Activated CD4-positive, alpha-beta memory T cell treated with anti-CD3 and anti-CD28 coated beads for 36 hours (primary cell): Measurements from ENCODE around the gene KCNJ10. TPM values are rescaled to one million over a fixed set of nuclear protein-coding genes. Genes with fewer than 3 reads are reported as not detected.

Experiments used
- CTCF ChIA-PET: fragments of 350-600 bp; sonication (Branson Sonifier 250); formaldehyde crosslinking; loops from one replicate; lab custom pipeline; 2021; ENCODE audit warnings: antibody characterized with exemption, inconsistent platforms; lab: Charles Lee
- POLR2A ChIA-PET: fragments of 350-600 bp; sonication (Branson Sonifier 250); formaldehyde crosslinking; loops from one replicate; lab custom pipeline; 2021; ENCODE audit warnings: antibody characterized with exemption; lab: Charles Lee
- DNase-seq: peaks from one replicate; pipeline ENCODE4 v3.0.0-alpha.2; 2020
- H3K27ac Mint-ChIP-seq: one replicate; pipeline ENCODE4 v1.8.0; 2021; ENCODE audit warnings: mixed read lengths
- H3K27me3 Mint-ChIP-seq: one replicate; pipeline ENCODE4 v1.8.0; 2021; ENCODE audit warnings: mixed read lengths
- H3K36me3 Mint-ChIP-seq: one replicate; pipeline ENCODE4 v1.8.0; 2021; ENCODE audit warnings: mixed read lengths
- H3K4me1 Mint-ChIP-seq: one replicate; pipeline ENCODE4 v1.8.0; 2021; ENCODE audit warnings: low read depth, mixed read lengths
- H3K4me3 Mint-ChIP-seq: one replicate; pipeline ENCODE4 v1.8.0; 2021; ENCODE audit warnings: mild to moderate bottlenecking, mixed read lengths
- H3K9me3 Mint-ChIP-seq: one replicate; pipeline ENCODE4 v1.8.0; 2021; ENCODE audit warnings: mixed read lengths
- intact Hi-C: fragments of 100-400 bp; cut with micrococcal nuclease; formaldehyde crosslinking; loops from one replicate; pipeline ENCODE4 v1.15.1; 2023
- total RNA-seq, 2 experiments: library from RNA; stranded (reverse); gene quantifications; one replicate each; pipeline ENCODE4 v1.2.3, GENCODE V29; 2021

Gene KCNJ10
- total RNA-seq, 2 experiments from 2014 or later: not detected

- H3K9me3 Mint-ChIP-seq: no peaks in the 10 kb centered on the region
- intact Hi-C loops: loop anchor here (1.0 to 5.0 kb wide), 5 partner anchors 13 to 176 kb away; partner anchors contain the start of genes DCAF8, PEA15 and PIGM
These were observed 28.2 kb upstream of the KCNJ10 start, which contains the start of gene IGSF8 for GRCh38 chr1:160097911-160098851. IGSF8 (minus strand) TSS chr1:160098619; CDS start chr1:160098472, 147 bp downstream.

GRCh38 chr1:160097151-160097910 lies 27.4 kb upstream of the KCNJ10 start:
- ChIA-PET CTCF (interaction anchor here (0.8 to 6.7 kb wide), 7 partner anchors 13 to 194 kb away, joined by 3 to 101 read pairs (median 10); partner anchors contain the start of gene KCNJ9), POLR2A (interaction anchor here (1.2 to 1.4 kb wide), 3 partner anchors 109 to 173 kb away, joined by 3 to 4 read pairs (median 3); partner anchors contain the start of genes DCAF8 and TAGLN2)
- Mint-ChIP-seq H3K27ac (peak overlapping the region; percentile 59), H3K36me3 (no peaks in the 10 kb centered on the region), H3K9me3 (no peaks in the 10 kb centered on the region), H3K4me3 (peak overlapping the region; percentile 76), H3K27me3 (no peaks in the 10 kb centered on the region), H3K4me1 (peaks cover 37% of the 10 kb centered on the region)
- peak; percentile 73 for DNase-seq
- intact Hi-C loops: loop anchor here (1.0 to 5.0 kb wide), 3 partner anchors 12 to 175 kb away; partner anchors contain the start of gene PEA15

More at GRCh38 chr1:160097911-160098851, 28.2 kb upstream of the KCNJ10 start, which contains the start of gene IGSF8:
- peak; percentile 96 for DNase-seq
- peak within 1 kb of the TSS; percentile 76 for H3K27ac Mint-ChIP-seq
- POLR2A ChIA-PET: interaction anchor here (0.7 to 1.4 kb wide), 4 partner anchors 108 to 173 kb away, joined by 3 to 4 read pairs (median 3); partner anchors contain the start of genes DCAF8 and TAGLN2
- no peaks in the 10 kb centered on the region for H3K36me3 Mint-ChIP-seq
- H3K27me3 Mint-ChIP-seq: no peaks in the 10 kb centered on the region
- CTCF ChIA-PET: interaction anchor here (0.7 to 6.7 kb wide), 9 partner anchors 10 to 194 kb away, joined by 3 to 101 read pairs (median 3); partner anchors contain the start of gene KCNJ9
- H3K4me1 Mint-ChIP-seq: peaks cover 37% of the 10 kb centered on the region
- H3K4me3 Mint-ChIP-seq: peak within 1 kb of the TSS; percentile 76

- Mint-ChIP-seq H3K27me3 (no peaks in the 10 kb centered on the region), H3K9me3 (no peaks in the 10 kb centered on the region), H3K36me3 (peaks cover 3% of the 10 kb centered on the region), H3K27ac (no peak overlapping the region), H3K4me1 (peaks cover 35% of the 10 kb centered on the region), H3K4me3 (peak overlapping the region; percentile 76)
- CTCF ChIA-PET: interaction anchor here (1.3 to 6.7 kb wide), 4 partner anchors 12 to 195 kb away, joined by 3 to 101 read pairs (median 12); partner anchors contain the start of gene KCNJ9
- POLR2A ChIA-PET: interaction anchor here (1.1 to 1.2 kb wide), 2 partner anchors 166 to 172 kb away, joined by 3 read pairs; partner anchors contain the start of genes DCAF8 and TAGLN2
- intact Hi-C loops: loop anchor here (1.0 to 5.0 kb wide), 3 partner anchors 11 to 174 kb away; partner anchors contain the start of gene PEA15
- DNase-seq: peak; percentile 38
These were observed 26.5 kb upstream of the KCNJ10 start for GRCh38 chr1:160096274-160097116.

- Mint-ChIP-seq H3K9me3 (no peaks in the 10 kb centered on the region), H3K4me1 (peaks cover 28% of the 10 kb centered on the region), H3K27me3 (no peaks in the 10 kb centered on the region), H3K27ac (no peak overlapping the region), H3K36me3 (peaks cover 3% of the 10 kb centered on the region), H3K4me3 (no peak overlapping the region)
- CTCF ChIA-PET: interaction anchor here (1.1 to 6.7 kb wide), 4 partner anchors 11 to 196 kb away, joined by 3 to 101 read pairs (median 8); partner anchors contain the start of gene KCNJ9
- intact Hi-C loops: loop anchor here (5.0 kb wide), 2 partner anchors 112 to 173 kb away; partner anchors contain the start of gene PEA15
- POLR2A ChIA-PET: interaction anchor here (0.9 to 1.1 kb wide), 2 partner anchors 8 to 167 kb away, joined by 3 read pairs; partner anchors contain the start of gene DCAF8
- no peak for DNase-seq
These were observed 25.6 kb upstream of the KCNJ10 start for GRCh38 chr1:160095382-160096105.

- Mint-ChIP-seq H3K36me3 (peaks cover 3% of the 10 kb centered on the region), H3K27ac (no peak overlapping the region), H3K27me3 (no peaks in the 10 kb centered on the region), H3K9me3 (no peaks in the 10 kb centered on the region), H3K4me1 (peaks cover 28% of the 10 kb centered on the region), H3K4me3 (no peak overlapping the region)
- POLR2A ChIA-PET: no interaction called here
- intact Hi-C loops: loop anchor here (5.0 kb wide), 2 partner anchors 112 to 173 kb away; partner anchors contain the start of gene PEA15
- no peak for DNase-seq
- CTCF ChIA-PET: interaction anchor here (1.1 to 6.7 kb wide), 3 partner anchors 10 to 196 kb away, joined by 3 to 101 read pairs (median 3); partner anchors contain the start of gene KCNJ9
These were observed 24.8 kb upstream of the KCNJ10 start for GRCh38 chr1:160094806-160095205.

GRCh38 chr1:160094291-160094625 lies 24.3 kb upstream of the KCNJ10 start:
- H3K4me3 Mint-ChIP-seq: no peak overlapping the region
- peaks cover 24% of the 10 kb centered on the region for H3K4me1 Mint-ChIP-seq
- ChIA-PET CTCF (interaction anchor here (1.2 to 6.7 kb wide), 2 partner anchors 10 to 15 kb away, joined by 3 to 101 read pairs; partner anchors contain the start of gene KCNJ9), POLR2A (no interaction called here)
- no peak for DNase-seq
- intact Hi-C loops: no loop called here
- H3K27me3 Mint-ChIP-seq: no peaks in the 10 kb centered on the region
- no peaks in the 10 kb centered on the region for H3K9me3 Mint-ChIP-seq
- no peak overlapping the region for H3K27ac Mint-ChIP-seq
- peaks cover 3% of the 10 kb centered on the region for H3K36me3 Mint-ChIP-seq

- Mint-ChIP-seq H3K27ac (no peak overlapping the region), H3K4me1 (peaks cover 20% of the 10 kb centered on the region), H3K9me3 (no peaks in the 10 kb centered on the region), H3K36me3 (peaks cover 6% of the 10 kb centered on the region), H3K27me3 (no peaks in the 10 kb centered on the region), H3K4me3 (no peak overlapping the region)
- intact Hi-C loops: no loop called here
- CTCF ChIA-PET: interaction anchor here (1.1 to 6.7 kb wide), 3 partner anchors 9 to 16 kb away, joined by 3 to 101 read pairs (median 3); partner anchors contain the start of gene KCNJ9
- DNase-seq: no peak
- POLR2A ChIA-PET: interaction anchor here (0.5 kb wide), 1 partner anchor 199 kb away, joined by 6 read pairs; no protein-coding TSS in a partner anchor
These were observed 23.8 kb upstream of the KCNJ10 start for GRCh38 chr1:160093624-160094290.

- H3K27me3 Mint-ChIP-seq: no peaks in the 10 kb centered on the region
- CTCF ChIA-PET: interaction anchor here (1.1 to 6.7 kb wide), 2 partner anchors 9 to 15 kb away, joined by 3 to 101 read pairs; partner anchors contain the start of gene KCNJ9
- POLR2A ChIA-PET: interaction anchor here (0.5 kb wide), 1 partner anchor 200 kb away, joined by 6 read pairs; no protein-coding TSS in a partner anchor
These were observed 23.1 kb upstream of the KCNJ10 start for GRCh38 chr1:160093069-160093395.

GRCh38 chr1:160092366-160093068 lies 22.6 kb upstream of the KCNJ10 start:
- ChIA-PET CTCF (interaction anchor here (1.1 kb wide), 1 partner anchor 14 kb away, joined by 3 read pairs; no protein-coding TSS in a partner anchor), POLR2A (no interaction called here)
- intact Hi-C loops: no loop called here
- peaks cover 7% of the 10 kb centered on the region for H3K36me3 Mint-ChIP-seq
- no peak overlapping the region for H3K27ac Mint-ChIP-seq
- peaks cover 18% of the 10 kb centered on the region for H3K4me1 Mint-ChIP-seq
- no peaks in the 10 kb centered on the region for H3K27me3 Mint-ChIP-seq
- DNase-seq: no peak
- H3K9me3 Mint-ChIP-seq: no peaks in the 10 kb centered on the region
- H3K4me3 Mint-ChIP-seq: no peak overlapping the region

More at GRCh38 chr1:160093069-160093395, 23.1 kb upstream of the KCNJ10 start:
- H3K27ac Mint-ChIP-seq: no peak overlapping the region
- H3K4me1 Mint-ChIP-seq: peaks cover 20% of the 10 kb centered on the region
- H3K36me3 Mint-ChIP-seq: peaks cover 7% of the 10 kb centered on the region
- intact Hi-C loops: no loop called here
- H3K4me3 Mint-ChIP-seq: no peak overlapping the region
- no peak for DNase-seq
- H3K9me3 Mint-ChIP-seq: no peaks in the 10 kb centered on the region
